ENCODE measurements around the gene MTURN.

GRCh38 chr7:30166155-30166840 lies 31.5 kb downstream of the MTURN start:
- TF ChIP-seq EED (IDR thresholded peaks at IDR 0.05; ENCODE audit: low read depth) (no peak), POLR2A (IDR thresholded peaks at IDR 0.05; ENCODE audit: low read depth, low read length) (no peak), ZBTB4 (CRISPR knock-in tag; IDR thresholded peaks at IDR 0.05) (no peak), REST (IDR thresholded peaks at IDR 0.05; ENCODE audit: low read depth, low read length) (no peak), MEF2B (IDR thresholded peaks at IDR 0.05; ENCODE audit: partially characterized antibody, poor library complexity, severe bottlenecking) (no peak), USF2 (IDR thresholded peaks at IDR 0.05; ENCODE audit: borderline replicate concordance, low read depth, low read length) (no peak), NFIC (IDR thresholded peaks at IDR 0.05; ENCODE audit: low read depth, low read length) (no peak), ZNF274 (IDR thresholded peaks at IDR 0.05; ENCODE audit: insufficient read depth, insufficient read length) (no peak), TARDBP (IDR thresholded peaks at IDR 0.05; ENCODE audit: borderline replicate concordance) (no peak), YY1 (IDR thresholded peaks at IDR 0.05; ENCODE audit: low read depth, low read length) (no peak), MXI1 (IDR thresholded peaks at IDR 0.05; ENCODE audit: low read depth, low read length) (no peak), PKNOX1 (IDR thresholded peaks at IDR 0.05) (no peak)

Data from GM12878 (cell line).